ENCODE data around the gene RGS10. TPM values are rescaled to one million over a fixed set of nuclear protein-coding genes. Genes with fewer than 3 reads are reported as not detected.
A peak's percentile ranks its signal among the peaks of the same experiment; 100 is the strongest.

The RGS10 gene
- total and polyA plus RNA-seq, 2 experiments from 2014 or later: 26.9 to 40.3 TPM

GRCh38 chr10:119452396-119452795 lies 90.1 kb downstream of the RGS10 start:
- H4K20me1 ChIP-seq (ENCODE audit: insufficient read depth): no peaks in the 10 kb centered on the region
- no peak overlapping the region for H3K4me2 ChIP-seq (ENCODE audit: unreplicated experiment)
- H3K4me1 ChIP-seq (ENCODE audit: insufficient read depth): peaks cover 18% of the 10 kb centered on the region
- WGBS, 2 experiments (ENCODE audit: low coverage in 1 of 2, low lambda C conversion rate in 2 of 2, missing lambda C conversion rate in 2 of 2): 96 to 98% methylated on average over 14 of the region's 14 CpGs
- no peak for TF ChIP-seq EZH2phosphoT487 (IDR thresholded peaks at IDR 0.05; ENCODE audit: insufficient read depth, low read depth)
- no peak for TF ChIP-seq EZH2 (IDR thresholded peaks at IDR 0.05; ENCODE audit: insufficient read depth, poor library complexity, severe bottlenecking)
- H3K79me2 ChIP-seq (ENCODE audit: insufficient read depth): no peaks in the 10 kb centered on the region
- H3K9me3 ChIP-seq (ENCODE audit: low read depth): no peaks in the 10 kb centered on the region
- no peaks in the 10 kb centered on the region for H3K27me3 ChIP-seq (replicated peaks; ENCODE audit: insufficient read depth)
- H3F3A ChIP-seq (ENCODE audit: insufficient read depth): 0 out of 2 replicates have a peak, but pooled peaks cover 10% of the 10 kb centered on the region
- no peak overlapping the region for H2AFZ ChIP-seq
- no peaks in the 10 kb centered on the region for H3K9me2 ChIP-seq (ENCODE audit: insufficient read depth)
- H3K4me3 ChIP-seq: no peak overlapping the region
- no peak overlapping the region for H3K9ac ChIP-seq
- in situ Hi-C loops (cut with MboI): no loop called here
- H3K27ac ChIP-seq: no peak overlapping the region
- no peak for DNase-seq
- no peaks in the 10 kb centered on the region for H3K36me3 ChIP-seq (ENCODE audit: low read depth)

DNA sequence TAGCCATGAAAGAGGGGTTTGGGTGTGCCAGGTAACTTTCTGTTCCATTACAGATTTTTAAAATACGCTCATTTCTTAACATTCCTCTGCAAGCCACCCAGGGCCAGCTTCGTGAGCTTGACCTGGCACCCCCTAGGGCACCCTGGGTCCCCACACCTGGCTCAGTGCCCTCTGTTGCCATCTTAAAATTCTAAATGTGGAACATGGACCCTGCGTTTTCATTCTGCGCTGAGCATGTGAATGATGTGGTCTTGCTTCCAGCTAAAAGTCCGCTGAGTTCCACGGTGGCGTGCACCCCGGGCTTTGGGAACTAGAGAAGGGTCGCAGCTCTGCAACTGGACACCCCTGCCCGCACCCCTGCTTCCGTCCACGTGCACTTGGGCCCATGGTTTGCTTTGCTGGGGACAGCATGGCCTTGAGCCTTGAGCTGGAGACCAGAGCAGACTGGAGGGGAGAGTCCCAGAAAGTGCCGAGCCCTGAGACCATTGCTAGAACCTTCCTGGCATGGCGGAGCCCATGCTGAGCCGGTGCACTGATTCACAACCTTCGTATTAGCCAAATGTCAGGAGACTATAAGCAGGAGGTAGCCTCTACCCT lies 91.1 kb downstream of the RGS10 start:
- Histone ChIP-seq H3K9me2 (ENCODE audit: insufficient read depth) (no peaks in the 10 kb centered on the region), H3F3A (ENCODE audit: insufficient read depth) (0 out of 2 replicates have a peak, but pooled peaks cover 10% of the 10 kb centered on the region), H3K9me3 (ENCODE audit: low read depth) (no peaks in the 10 kb centered on the region), H3K4me1 (ENCODE audit: insufficient read depth) (peaks cover 18% of the 10 kb centered on the region), H3K9ac (peak overlapping the region; percentile 30; the same call in 1 of the 2 replicates), H3K36me3 (ENCODE audit: low read depth) (no peaks in the 10 kb centered on the region), H3K27me3 (replicated peaks; ENCODE audit: insufficient read depth) (no peaks in the 10 kb centered on the region), H3K4me2 (ENCODE audit: unreplicated experiment) (no peak overlapping the region), H3K27ac (no peak overlapping the region), H3K4me3 (no peak overlapping the region), H2AFZ (no peak overlapping the region), H4K20me1 (ENCODE audit: insufficient read depth) (no peaks in the 10 kb centered on the region), H3K79me2 (ENCODE audit: insufficient read depth) (no peaks in the 10 kb centered on the region)
- no peak for DNase-seq
- TF ChIP-seq EZH2phosphoT487 (IDR thresholded peaks at IDR 0.05; ENCODE audit: insufficient read depth, low read depth): no peak
- TF ChIP-seq EZH2 (IDR thresholded peaks at IDR 0.05; ENCODE audit: insufficient read depth, poor library complexity, severe bottlenecking): no peak
- WGBS, 2 experiments (ENCODE audit: low coverage in 1 of 2, low lambda C conversion rate in 2 of 2, missing lambda C conversion rate in 2 of 2): 91 to 96% methylated on average over 15 to 16 of the region's 16 CpGs
- in situ Hi-C loops (cut with MboI): no loop called here

- in situ Hi-C loops (cut with MboI): no loop called here
- no peaks in the 10 kb centered on the region for H3K9me3 ChIP-seq (ENCODE audit: low read depth)
- H3K36me3 ChIP-seq (ENCODE audit: low read depth): no peaks in the 10 kb centered on the region
- TF ChIP-seq EZH2 (IDR thresholded peaks at IDR 0.05; ENCODE audit: insufficient read depth, poor library complexity, severe bottlenecking) (no peak), EZH2phosphoT487 (IDR thresholded peaks at IDR 0.05; ENCODE audit: insufficient read depth, low read depth) (no peak)
- no peak overlapping the region for H3K4me3 ChIP-seq
- H3K79me2 ChIP-seq (ENCODE audit: insufficient read depth): no peaks in the 10 kb centered on the region
- no peaks in the 10 kb centered on the region for H4K20me1 ChIP-seq (ENCODE audit: insufficient read depth)
- H3K27ac ChIP-seq: peak overlapping the region; percentile 88
- WGBS, 2 experiments (ENCODE audit: low coverage in 1 of 2, low lambda C conversion rate in 2 of 2, missing lambda C conversion rate in 2 of 2): 72 to 79% methylated on average over 11 to 16 of the region's 16 CpGs
- H3F3A ChIP-seq (ENCODE audit: insufficient read depth): 0 out of 2 replicates have a peak, but pooled peaks cover 10% of the 10 kb centered on the region
- H2AFZ ChIP-seq: no peak overlapping the region
- H3K4me2 ChIP-seq (ENCODE audit: unreplicated experiment): peak overlapping the region; percentile 41
- H3K4me1 ChIP-seq (ENCODE audit: insufficient read depth): peaks cover 18% of the 10 kb centered on the region
- peak overlapping the region; percentile 71 for H3K9ac ChIP-seq
- no peaks in the 10 kb centered on the region for H3K27me3 ChIP-seq (replicated peaks; ENCODE audit: insufficient read depth)
- H3K9me2 ChIP-seq (ENCODE audit: insufficient read depth): no peaks in the 10 kb centered on the region
- peak; percentile 54 for DNase-seq
Measured at GRCh38 chr10:119450606-119451299, 91.8 kb downstream of the RGS10 start.

Other genes with a start within 250 kb of the RGS10 start
- 34.7 and 43.6 TPM in 2 replicates for gene TIAL1, start 54.2 kb upstream of the RGS10 start, total RNA-seq (2014; rRNA removed; shearing (Covaris generic))
- gene TIAL1, start 54.2 kb upstream of the RGS10 start, polyA plus RNA-seq (2016; fragmentation: Nextera tagmentation; extraction: Ambion mirVana): 21.2 and 24.1 TPM in 2 replicates
- 18.1 and 20.0 TPM in 2 replicates for gene BAG3, start 108.7 kb upstream of the RGS10 start, total RNA-seq (2014; rRNA removed; shearing (Covaris generic))
- gene BAG3, start 108.7 kb upstream of the RGS10 start, polyA plus RNA-seq (2016; fragmentation: Nextera tagmentation; extraction: Ambion mirVana): 88.2 and 99.5 TPM in 2 replicates
- 9.9 and 10.9 TPM in 2 replicates for gene INPP5F, start 183.3 kb upstream of the RGS10 start, total RNA-seq (2014; rRNA removed; shearing (Covaris generic))
- 6.6 and 8.5 TPM in 2 replicates for gene INPP5F, start 183.3 kb upstream of the RGS10 start, polyA plus RNA-seq (2016; fragmentation: Nextera tagmentation; extraction: Ambion mirVana)

Measured in GM23248 (cell line).